ENCODE measurements around the gene KCNA4.
"Not testable (repeated sequence)": the region's sequence is repeated elsewhere in the genome, so short reads cannot be mapped to it uniquely, and the experiment has no call there.

The KCNA4 gene

GRCh38 chr11:30016588-30017363 lies at the start of gene KCNA4:
Gene KCNA4 (minus strand): TSS chr11:30017030. CDS start chr11:30012678, 4,352 bp downstream.
- no peak for DNase-seq (ENCODE audit: low read depth)

DNA sequence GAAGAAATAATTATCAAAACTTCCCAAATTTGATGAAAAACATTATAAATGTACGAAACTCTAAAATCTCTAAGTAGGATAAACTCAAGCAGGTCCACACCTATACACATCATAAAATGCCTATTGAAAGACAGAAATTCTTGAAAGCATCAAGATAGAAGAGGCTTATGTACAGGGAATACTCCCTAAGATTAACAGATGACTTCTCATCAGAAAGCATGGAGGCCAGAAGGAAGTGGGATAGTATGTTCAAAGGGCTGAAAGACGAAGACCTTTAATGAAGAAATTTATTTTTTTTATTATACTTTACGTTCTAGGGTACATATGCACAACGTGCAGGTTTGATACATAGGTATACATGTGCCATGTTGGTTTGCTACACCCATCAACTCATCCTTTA lies 45.3 kb upstream of the KCNA4 start:
- no peak for DNase-seq (ENCODE audit: low read depth)

- DNase-seq (ENCODE audit: low read depth): no peak
Measured at GRCh38 chr11:30059172-30059815, 42.5 kb upstream of the KCNA4 start.

DNA sequence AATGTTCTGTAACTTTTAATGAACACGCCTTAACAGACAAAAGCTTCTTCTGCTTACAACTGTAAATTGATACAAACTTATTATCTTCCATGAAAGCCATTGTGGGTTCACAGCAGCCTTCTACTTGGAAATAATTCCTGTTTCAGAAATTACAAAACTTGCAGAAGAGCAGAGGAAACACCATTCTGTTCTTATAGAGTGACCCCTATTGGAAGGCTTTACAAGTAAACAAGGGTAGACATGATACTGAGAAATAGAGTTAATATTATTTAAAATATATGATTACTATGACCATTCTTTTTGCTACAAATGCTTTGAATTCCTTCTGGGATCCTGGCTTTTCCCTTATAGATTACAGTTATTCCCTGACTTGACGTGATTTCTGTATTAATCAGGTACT lies 32.4 kb upstream of the KCNA4 start:
- no peak for DNase-seq (ENCODE audit: low read depth)

- DNase-seq (ENCODE audit: low read depth): no peak
Measured at GRCh38 chr11:30046578-30046945, 29.7 kb upstream of the KCNA4 start.

GRCh38 chr11:30045921-30046577 lies 29.2 kb upstream of the KCNA4 start:
- DNase-seq (ENCODE audit: low read depth): no peak

DNA sequence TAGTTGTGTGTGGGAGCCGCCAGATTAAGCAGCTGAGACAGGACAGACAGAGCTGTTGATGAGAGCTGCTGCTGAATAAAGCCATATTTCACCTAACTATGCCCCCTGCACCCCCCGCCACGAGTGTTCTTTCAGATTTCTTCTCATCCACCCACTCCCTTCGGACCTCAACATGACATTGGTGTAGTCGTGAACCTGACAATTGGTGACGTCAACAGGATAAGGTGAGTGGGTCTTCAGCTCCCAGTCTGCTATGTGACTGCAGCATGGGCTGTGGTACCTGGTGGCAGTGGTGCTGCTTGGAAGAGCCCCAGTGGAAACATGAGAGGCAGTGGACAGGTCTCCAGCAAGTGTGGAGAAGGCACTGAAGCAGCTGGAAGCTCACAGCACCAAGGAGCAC lies 28.3 kb upstream of the KCNA4 start:
- no peak for DNase-seq (ENCODE audit: low read depth)

DNA sequence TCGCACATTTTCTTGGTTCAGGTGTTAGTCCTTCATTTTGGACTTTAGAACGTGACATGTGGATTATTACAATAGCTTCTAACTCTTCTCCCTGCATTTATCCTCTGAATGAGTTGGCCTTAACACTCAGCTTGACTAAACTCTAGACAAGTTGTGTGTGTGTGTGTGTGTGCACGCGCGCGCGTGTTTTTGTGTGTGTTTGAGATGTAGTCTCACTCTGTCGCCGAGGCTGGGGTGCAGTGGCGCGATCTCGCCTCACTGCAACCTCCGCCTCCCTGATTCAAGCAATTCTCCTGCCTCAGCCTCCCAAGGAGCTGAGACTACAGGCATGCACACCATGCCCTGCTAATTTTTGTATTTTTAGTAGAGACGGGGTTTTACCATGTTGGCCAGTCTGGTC lies 24.3 kb upstream of the KCNA4 start:
- DNase-seq (ENCODE audit: low read depth): no peak

GRCh38 chr11:30034746-30035145 lies 17.9 kb upstream of the KCNA4 start:
- not testable (repeated sequence) for DNase-seq (ENCODE audit: low read depth)

DNA sequence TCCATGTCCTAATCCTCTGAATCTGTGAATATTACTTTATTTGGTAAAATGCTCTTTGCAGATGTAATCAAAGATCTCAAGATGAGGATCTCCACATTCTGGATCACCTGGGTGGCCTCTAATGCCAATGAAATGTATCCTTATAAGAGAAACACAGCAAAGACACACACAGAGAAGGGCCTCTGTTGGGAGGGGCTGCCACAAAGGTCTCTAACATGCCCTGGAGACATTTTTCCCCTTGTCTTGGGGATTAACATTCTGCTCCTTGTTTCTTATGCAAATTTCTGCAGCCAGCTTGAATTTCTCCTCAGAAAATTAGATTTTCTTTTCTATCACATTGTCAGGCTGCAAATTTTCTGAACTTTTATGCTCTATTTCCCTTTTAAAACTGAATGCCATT lies 17.3 kb upstream of the KCNA4 start:
- DNase-seq (ENCODE audit: low read depth): not testable (repeated sequence)

DNA sequence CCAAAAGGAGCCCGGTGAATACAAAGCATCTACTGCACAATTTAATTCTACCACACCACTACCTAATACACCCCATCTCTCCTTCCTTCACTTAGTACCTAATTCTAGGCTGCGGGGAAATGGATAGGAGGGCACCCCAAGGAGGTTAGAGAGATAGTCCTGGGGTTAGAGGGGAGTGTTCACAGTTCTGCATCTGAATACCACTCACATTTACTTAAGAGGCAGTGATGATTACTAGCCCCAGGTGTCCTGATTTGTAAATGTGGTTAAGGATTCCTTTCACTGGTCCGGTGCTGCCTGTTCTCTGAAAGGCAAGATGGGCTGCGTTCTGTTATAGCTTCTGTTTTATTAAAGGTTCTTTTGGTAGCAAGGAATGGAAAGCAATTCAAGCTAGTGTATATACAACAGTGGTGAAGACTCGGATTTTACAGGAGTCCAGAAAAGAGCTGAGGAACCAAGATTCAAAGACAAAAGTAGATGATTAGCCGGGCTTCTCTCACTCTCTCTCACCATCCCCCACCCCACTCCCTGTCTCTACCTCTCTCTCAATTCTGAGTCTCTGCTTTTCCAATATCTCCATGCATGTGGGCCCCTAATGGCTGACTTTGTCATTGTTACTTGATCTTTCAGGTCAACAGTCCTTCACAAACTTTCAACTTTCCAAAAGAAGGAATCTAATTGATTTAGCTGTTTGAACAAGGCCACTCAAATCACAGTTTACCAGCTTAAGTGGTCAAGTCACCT lies 8.7 kb upstream of the KCNA4 start:
- DNase-seq (ENCODE audit: low read depth): no peak

- DNase-seq (ENCODE audit: low read depth): no peak
Measured at GRCh38 chr11:30023074-30023473, 6.2 kb upstream of the KCNA4 start.

GRCh38 chr11:30019481-30019880 lies 2.7 kb upstream of the KCNA4 start:
- no peak for DNase-seq (ENCODE audit: low read depth)

DNA sequence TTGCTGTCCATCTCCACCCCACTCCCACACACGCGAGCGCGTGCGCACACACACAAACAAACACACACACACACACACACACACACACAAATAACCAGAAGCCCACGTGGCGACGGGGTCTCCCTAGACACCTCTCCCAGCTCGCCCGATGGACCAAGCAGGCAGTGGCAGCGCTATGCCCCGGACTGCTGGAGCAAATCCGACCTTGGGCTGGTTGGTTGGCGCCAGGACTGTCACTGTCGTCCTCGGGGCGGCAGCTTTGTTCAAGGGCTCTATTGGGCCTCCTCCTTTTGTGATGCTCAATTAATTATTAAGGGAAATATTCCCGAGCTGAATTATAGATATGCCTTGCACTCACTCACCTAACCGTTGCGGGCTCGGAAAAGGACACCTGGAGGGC lies 1.7 kb upstream of the KCNA4 start:
- no peak for DNase-seq (ENCODE audit: low read depth)

- DNase-seq (ENCODE audit: low read depth): no peak
Measured at GRCh38 chr11:30017445-30017895, 640 bp upstream of the KCNA4 start.

DNA sequence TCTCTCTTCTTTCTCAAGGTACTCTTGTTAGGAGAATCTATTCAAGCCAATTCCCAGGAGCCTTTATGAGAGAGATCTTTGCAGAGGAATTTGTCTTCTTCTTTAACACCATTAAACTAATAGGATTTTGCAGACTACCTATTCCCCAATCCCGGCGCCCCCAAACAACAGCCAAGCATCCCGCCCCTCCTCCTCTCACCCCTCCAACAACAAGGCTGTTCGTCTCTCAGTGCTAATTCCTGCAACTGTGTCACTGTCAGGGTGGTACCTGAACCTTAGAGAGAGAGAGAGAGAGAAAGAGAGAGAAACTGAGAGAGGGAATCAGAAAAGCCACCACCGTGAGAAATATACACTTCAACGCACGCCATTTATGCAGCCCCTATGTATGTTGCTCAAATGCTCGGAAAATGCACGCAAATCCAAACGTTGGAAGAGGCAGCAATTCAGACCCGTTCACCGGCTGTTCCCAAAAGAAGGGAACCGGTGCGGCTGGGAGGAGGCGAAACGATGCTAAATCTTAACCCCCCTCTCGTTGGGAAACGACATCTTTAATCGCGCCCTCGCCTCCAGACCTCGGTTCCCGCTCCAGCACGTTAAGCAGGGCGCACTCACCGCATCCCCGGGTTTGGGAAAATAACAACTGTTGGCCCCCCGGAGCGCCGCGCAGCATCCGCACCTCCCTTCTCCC lies 961 bp downstream of the KCNA4 start:
- DNase-seq (ENCODE audit: low read depth): no peak

DNA sequence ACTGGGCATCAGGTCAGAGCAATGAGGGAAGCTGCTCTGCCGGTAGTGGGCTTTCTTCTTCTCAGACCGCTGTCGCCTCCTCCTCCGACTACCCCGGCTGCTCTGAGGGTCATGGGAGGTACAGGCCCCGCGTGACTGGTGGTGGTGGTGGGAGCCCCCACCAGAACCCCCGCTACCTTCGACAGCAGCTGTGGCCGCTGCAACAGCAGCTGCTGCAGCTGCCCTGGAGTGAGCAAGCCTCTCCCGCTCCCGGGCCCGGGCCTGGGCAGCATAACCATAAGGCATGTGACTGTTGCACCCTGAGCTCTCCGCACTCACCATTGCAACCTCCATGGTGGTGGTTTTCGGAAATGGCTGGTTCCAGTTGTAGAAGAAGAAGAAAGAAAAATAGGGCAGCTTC lies 4.5 kb downstream of the KCNA4 start:
- DNase-seq (ENCODE audit: low read depth): no peak

GRCh38 chr11:30009060-30009459 lies 7.8 kb downstream of the KCNA4 start:
- DNase-seq (ENCODE audit: low read depth): no peak

- DNase-seq (ENCODE audit: low read depth): no peak
Measured at GRCh38 chr11:30006876-30007275, 10.0 kb downstream of the KCNA4 start.

DNA sequence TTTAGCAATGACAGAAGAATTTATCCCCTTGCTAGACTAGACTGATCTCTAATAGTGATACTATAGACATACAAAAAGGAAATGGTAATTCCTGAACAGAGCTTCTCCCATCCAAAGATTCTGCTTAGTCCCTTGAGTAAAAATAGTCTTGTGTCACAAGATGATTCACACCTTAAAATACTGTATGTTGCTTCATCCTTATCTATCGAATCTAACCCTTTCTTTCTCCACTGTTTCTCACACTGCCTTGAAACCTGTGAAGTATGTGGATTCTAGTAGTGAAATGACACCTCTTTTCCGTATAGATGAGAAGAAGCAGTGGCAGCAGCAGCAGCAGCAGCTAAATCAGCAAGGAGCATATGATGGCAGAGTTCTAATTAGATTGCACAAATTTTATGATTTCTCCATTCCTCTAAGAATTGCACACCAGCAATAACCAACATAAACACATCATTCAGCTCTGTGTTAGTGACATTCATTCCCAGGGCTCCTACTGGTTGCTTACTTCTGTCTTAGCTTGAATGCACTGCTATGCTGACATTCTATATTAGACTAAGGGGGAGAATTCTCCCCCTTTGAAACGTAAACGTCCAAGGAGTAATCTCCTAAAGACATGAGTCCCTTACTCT lies 14.6 kb downstream of the KCNA4 start:
- DNase-seq (ENCODE audit: low read depth): no peak

GRCh38 chr11:30000986-30001750 lies 15.7 kb downstream of the KCNA4 start:
- DNase-seq (ENCODE audit: low read depth): no peak
